BE2C (cell line): Measurements from ENCODE around the gene GRIA1.

Experiments used
- DNase-seq: peaks from one replicate; pipeline ENCODE4 v3.0.0-alpha.2; 2020
- H3K27me3 ChIP-seq: fragments of 250-450 bp; sonication (Bioruptor Pico); 2 replicates; pipeline ENCODE4 v1.5.1; 2020; ENCODE audit warnings: mild to moderate bottlenecking
- H3K36me3 ChIP-seq: fragments of 250-450 bp; sonication (Bioruptor Pico); 2 replicates; pipeline ENCODE4 v1.5.1; 2020; ENCODE audit warnings: mild to moderate bottlenecking
- H3K4me1 ChIP-seq: fragments of 250-450 bp; sonication (Bioruptor Pico); 2 replicates; pipeline ENCODE4 v1.5.1; 2020
- H3K4me3 ChIP-seq: 2 replicates; pipeline ENCODE4 v1.5.1; 2011; ENCODE audit warnings: low read depth, low read length
- H3K9me3 ChIP-seq: fragments of 250-450 bp; sonication (Bioruptor Pico); 2 replicates; pipeline ENCODE4 v1.5.1; 2020
- CTCF ChIP-seq: IDR thresholded peaks from 2 replicates; pipeline ENCODE4 v1.5.1; 2012; ENCODE audit warnings: mild to moderate bottlenecking, low read depth, low read length

The GRIA1 gene

DNA sequence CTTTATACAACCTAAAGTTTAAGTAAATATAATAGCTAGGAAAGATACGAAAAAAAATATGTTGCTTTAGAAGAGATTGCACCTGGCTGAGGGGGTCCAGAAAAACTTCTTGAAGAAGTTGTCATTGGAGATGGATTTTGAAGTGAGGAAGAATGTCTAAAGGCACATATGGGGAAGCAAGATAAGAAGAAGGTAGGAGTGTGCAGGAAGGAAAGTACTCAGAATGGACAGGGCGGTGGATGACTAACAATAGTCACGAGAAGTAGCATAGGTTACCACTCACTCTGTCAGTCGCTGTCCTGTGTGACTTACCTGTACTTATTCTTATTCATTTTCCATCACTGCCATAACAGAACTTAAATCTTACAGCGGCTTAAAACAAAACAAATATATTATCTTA lies 251.6 kb downstream of the GRIA1 start:
- TF ChIP-seq CTCF = no peak
- DNase-seq = no peak

DNA sequence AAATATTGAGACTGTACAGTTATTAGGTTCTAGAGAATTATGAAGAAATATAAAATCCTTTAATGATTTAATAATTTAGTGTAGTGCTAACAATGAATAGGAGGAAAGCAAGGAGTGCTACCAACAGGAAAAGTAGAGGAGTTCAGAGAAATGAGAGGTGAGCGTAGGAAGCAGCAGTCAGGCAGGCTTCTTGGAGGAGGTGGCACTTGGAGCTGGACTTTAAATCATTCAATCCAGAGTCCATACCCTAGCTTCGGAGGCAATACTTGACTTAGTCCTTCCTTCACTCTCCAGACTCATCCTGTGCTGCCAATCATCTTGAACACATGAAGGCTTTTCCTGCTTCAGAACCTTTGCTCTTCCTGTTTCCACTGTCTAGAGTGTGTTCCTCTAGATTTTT lies 254.3 kb downstream of the GRIA1 start:
- no peak for DNase-seq
- no peaks in the 10 kb centered on the region for H3K9me3 ChIP-seq
- no peaks in the 10 kb centered on the region for H3K27me3 ChIP-seq
- no peak for TF ChIP-seq CTCF
- no peaks in the 10 kb centered on the region for H3K4me1 ChIP-seq
- no peak overlapping the region for H3K4me3 ChIP-seq
- H3K36me3 ChIP-seq = no peaks in the 10 kb centered on the region

More for the DNA sequence above, 251.6 kb downstream of the GRIA1 start:
- no peaks in the 10 kb centered on the region for H3K27me3 ChIP-seq
- no peaks in the 10 kb centered on the region for H3K9me3 ChIP-seq
- H3K4me3 ChIP-seq = no peak overlapping the region
- H3K36me3 ChIP-seq = no peaks in the 10 kb centered on the region
- H3K4me1 ChIP-seq = no peaks in the 10 kb centered on the region

GRCh38 chr5:153745778-153746395 lies 255.4 kb downstream of the GRIA1 start:
- TF ChIP-seq CTCF = no peak

DNA sequence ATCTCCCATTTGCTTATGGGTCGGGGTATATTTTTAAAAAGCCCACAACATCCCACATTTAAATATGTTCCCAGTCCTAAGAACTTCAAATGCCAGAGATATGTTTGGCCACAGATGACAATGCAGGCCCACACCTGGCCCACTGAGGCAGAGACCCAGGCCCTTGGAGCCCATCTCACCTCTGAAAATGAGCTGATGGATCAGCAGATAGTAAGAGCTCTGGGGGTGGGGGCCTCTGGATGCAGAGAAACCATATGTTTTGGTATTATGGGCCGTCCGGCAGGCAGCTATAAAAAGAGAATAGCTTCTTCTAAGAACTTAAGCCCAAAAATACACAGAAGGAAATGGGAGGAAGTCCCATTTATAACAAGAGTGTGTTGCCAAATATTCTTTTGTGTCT lies 256.0 kb downstream of the GRIA1 start:
- Histone ChIP-seq H3K4me3 (no peak overlapping the region), H3K4me1 (no peaks in the 10 kb centered on the region), H3K36me3 (no peaks in the 10 kb centered on the region), H3K9me3 (no peaks in the 10 kb centered on the region), H3K27me3 (no peaks in the 10 kb centered on the region)
- no peak for TF ChIP-seq CTCF
- no peak for DNase-seq

More at GRCh38 chr5:153745778-153746395, 255.4 kb downstream of the GRIA1 start:
- no peaks in the 10 kb centered on the region for H3K9me3 ChIP-seq
- H3K27me3 ChIP-seq = no peaks in the 10 kb centered on the region
- no peaks in the 10 kb centered on the region for H3K4me1 ChIP-seq
- DNase-seq = no peak
- H3K36me3 ChIP-seq = no peaks in the 10 kb centered on the region
- H3K4me3 ChIP-seq = no peak overlapping the region

- no peaks in the 10 kb centered on the region for H3K36me3 ChIP-seq
- H3K27me3 ChIP-seq = no peaks in the 10 kb centered on the region
- no peak for TF ChIP-seq CTCF
- H3K4me3 ChIP-seq = no peak overlapping the region
- no peak for DNase-seq
- no peaks in the 10 kb centered on the region for H3K9me3 ChIP-seq
- H3K4me1 ChIP-seq = no peaks in the 10 kb centered on the region
Observed at GRCh38 chr5:153748823-153749222, 258.4 kb downstream of the GRIA1 start.

GRCh38 chr5:153749960-153750359 lies 259.5 kb downstream of the GRIA1 start:
- no peaks in the 10 kb centered on the region for H3K36me3 ChIP-seq
- H3K4me1 ChIP-seq = no peaks in the 10 kb centered on the region
- H3K9me3 ChIP-seq = no peaks in the 10 kb centered on the region
- H3K4me3 ChIP-seq = no peak overlapping the region
- no peak for TF ChIP-seq CTCF
- DNase-seq = peak; percentile 19
- H3K27me3 ChIP-seq = no peaks in the 10 kb centered on the region
